Retina (tissue), 1 donor: ENCODE results near the gene SPACA6.
"Not testable (repeated sequence)": the region's sequence is repeated elsewhere in the genome, so short reads cannot be mapped to it uniquely, and the experiment has no call there.

Experiments
- DNase-seq: peaks from one replicate; pipeline ENCODE4 v3.0.0-alpha.2; 2016

SPACA6 gene

GRCh38 chr19:51706885-51707284, 13.8 kb downstream of the SPACA6 start:
- no peak for DNase-seq

GRCh38 chr19:51708811-51709210, 15.7 kb downstream of the SPACA6 start:
- no peak for DNase-seq

GRCh38 chr19:51709575-51709974, 16.4 kb downstream of the SPACA6 start:
- DNase-seq: no peak

GRCh38 chr19:51710163-51710562, 17.0 kb downstream of the SPACA6 start:
- no peak for DNase-seq

- no peak for DNase-seq
These were observed 18.6 kb downstream of the SPACA6 start for GRCh38 chr19:51711702-51712101.

- no peak for DNase-seq
These were observed 19.4 kb downstream of the SPACA6 start for GRCh38 chr19:51712461-51713081.

GRCh38 chr19:51713319-51714285, 20.5 kb downstream of the SPACA6 start:
- DNase-seq: no peak

- DNase-seq: no peak
These were observed 21.7 kb downstream of the SPACA6 start for GRCh38 chr19:51714848-51715247.

- no peak for DNase-seq
These were observed 22.7 kb downstream of the SPACA6 start for GRCh38 chr19:51715850-51716249.

- no peak for DNase-seq
These were observed 23.8 kb downstream of the SPACA6 start for GRCh38 chr19:51716925-51717324.

- peak; percentile 77 for DNase-seq
These were observed 26.3 kb downstream of the SPACA6 start for GRCh38 chr19:51719251-51719988.

GRCh38 chr19:51721905-51722304, 28.8 kb downstream of the SPACA6 start:
- no peak for DNase-seq

GRCh38 chr19:51722492-51722891, 29.4 kb downstream of the SPACA6 start:
- DNase-seq: no peak

GRCh38 chr19:51724543-51724942, 31.4 kb downstream of the SPACA6 start:
- no peak for DNase-seq

- no peak for DNase-seq
These were observed 32.9 kb downstream of the SPACA6 start for GRCh38 chr19:51726049-51726448.

- DNase-seq: no peak
These were observed 34.3 kb downstream of the SPACA6 start for GRCh38 chr19:51727349-51727880.

- no peak for DNase-seq
These were observed 36.7 kb downstream of the SPACA6 start for GRCh38 chr19:51729781-51730180.

- DNase-seq: no peak
These were observed 40.8 kb downstream of the SPACA6 start for GRCh38 chr19:51733742-51734522.

- no peak for DNase-seq
These were observed 42.8 kb downstream of the SPACA6 start for GRCh38 chr19:51735759-51736449.

GRCh38 chr19:51737389-51737788, 44.3 kb downstream of the SPACA6 start:
- no peak for DNase-seq

GRCh38 chr19:51737924-51738323, 44.8 kb downstream of the SPACA6 start:
- no peak for DNase-seq

GRCh38 chr19:51738523-51738922, 45.4 kb downstream of the SPACA6 start:
- DNase-seq: not testable (repeated sequence)
